ENCODE data around the gene URB1. TPM values are rescaled to one million over a fixed set of nuclear protein-coding genes. Genes with fewer than 3 reads are reported as not detected.

Gene URB1
- total and polyA plus RNA-seq, 2 experiments from 2014 or later, result 7.7 to 44.1 TPM

DNA sequence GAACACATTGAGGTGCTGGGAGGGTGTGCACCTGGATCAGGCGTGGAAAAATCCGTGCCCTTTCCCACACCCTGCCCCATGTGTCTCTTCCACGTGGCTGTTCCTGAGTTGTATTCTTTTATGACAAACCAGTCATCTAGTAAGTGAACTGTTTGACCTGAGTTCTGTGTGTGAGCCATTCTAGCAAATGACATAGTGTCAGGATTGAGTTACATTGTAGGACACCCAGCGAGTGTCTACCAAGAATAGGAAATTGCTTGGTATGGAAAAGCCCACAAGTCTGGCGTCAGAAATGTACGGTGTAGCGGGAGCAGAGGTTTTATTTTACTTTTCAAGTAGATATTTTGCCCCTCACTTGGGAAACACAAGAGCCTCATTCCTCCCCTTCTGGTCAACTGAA, 95.4 kb downstream of the URB1 start:
- Histone ChIP-seq H3K4me2 (no peak overlapping the region), H3K9me2 (ENCODE audit: insufficient read depth) (0 out of 2 replicates have a peak, but pooled peaks cover 2% of the 10 kb centered on the region), H2AFZ (no peak overlapping the region), H3K4me1 (ENCODE audit: insufficient read depth) (no peaks in the 10 kb centered on the region), H4K20me1 (replicated peaks; ENCODE audit: insufficient read depth) (no peaks in the 10 kb centered on the region; the same call in 1 of the 2 replicates), H3K36me3 (ENCODE audit: insufficient read depth) (no peaks in the 10 kb centered on the region), H3K27ac (ENCODE audit: low read depth) (no peak overlapping the region), H3K27me3 (ENCODE audit: insufficient read depth) (no peaks in the 10 kb centered on the region), H3F3A (replicated peaks; ENCODE audit: low read depth) (no peaks in the 10 kb centered on the region), H3K4me3 (no peak overlapping the region), H3K79me2 (replicated peaks; ENCODE audit: insufficient read depth) (no peaks in the 10 kb centered on the region)
- Mint-ChIP-seq H3K9me3 (no peaks in the 10 kb centered on the region), H3K4me3 (no peak overlapping the region), H3K27ac (no peak overlapping the region), H3K4me1 (no peaks in the 10 kb centered on the region), H3K27me3 (ENCODE audit: insufficient read depth, low read depth, poor library complexity) (no peaks in the 10 kb centered on the region), H3K36me3 (ENCODE audit: low read depth) (peaks cover 12% of the 10 kb centered on the region)
- no peak for DNase-seq (ENCODE audit: low spot score)
- ATAC-seq, result no peak
- TF ChIP-seq, protein P1, sequence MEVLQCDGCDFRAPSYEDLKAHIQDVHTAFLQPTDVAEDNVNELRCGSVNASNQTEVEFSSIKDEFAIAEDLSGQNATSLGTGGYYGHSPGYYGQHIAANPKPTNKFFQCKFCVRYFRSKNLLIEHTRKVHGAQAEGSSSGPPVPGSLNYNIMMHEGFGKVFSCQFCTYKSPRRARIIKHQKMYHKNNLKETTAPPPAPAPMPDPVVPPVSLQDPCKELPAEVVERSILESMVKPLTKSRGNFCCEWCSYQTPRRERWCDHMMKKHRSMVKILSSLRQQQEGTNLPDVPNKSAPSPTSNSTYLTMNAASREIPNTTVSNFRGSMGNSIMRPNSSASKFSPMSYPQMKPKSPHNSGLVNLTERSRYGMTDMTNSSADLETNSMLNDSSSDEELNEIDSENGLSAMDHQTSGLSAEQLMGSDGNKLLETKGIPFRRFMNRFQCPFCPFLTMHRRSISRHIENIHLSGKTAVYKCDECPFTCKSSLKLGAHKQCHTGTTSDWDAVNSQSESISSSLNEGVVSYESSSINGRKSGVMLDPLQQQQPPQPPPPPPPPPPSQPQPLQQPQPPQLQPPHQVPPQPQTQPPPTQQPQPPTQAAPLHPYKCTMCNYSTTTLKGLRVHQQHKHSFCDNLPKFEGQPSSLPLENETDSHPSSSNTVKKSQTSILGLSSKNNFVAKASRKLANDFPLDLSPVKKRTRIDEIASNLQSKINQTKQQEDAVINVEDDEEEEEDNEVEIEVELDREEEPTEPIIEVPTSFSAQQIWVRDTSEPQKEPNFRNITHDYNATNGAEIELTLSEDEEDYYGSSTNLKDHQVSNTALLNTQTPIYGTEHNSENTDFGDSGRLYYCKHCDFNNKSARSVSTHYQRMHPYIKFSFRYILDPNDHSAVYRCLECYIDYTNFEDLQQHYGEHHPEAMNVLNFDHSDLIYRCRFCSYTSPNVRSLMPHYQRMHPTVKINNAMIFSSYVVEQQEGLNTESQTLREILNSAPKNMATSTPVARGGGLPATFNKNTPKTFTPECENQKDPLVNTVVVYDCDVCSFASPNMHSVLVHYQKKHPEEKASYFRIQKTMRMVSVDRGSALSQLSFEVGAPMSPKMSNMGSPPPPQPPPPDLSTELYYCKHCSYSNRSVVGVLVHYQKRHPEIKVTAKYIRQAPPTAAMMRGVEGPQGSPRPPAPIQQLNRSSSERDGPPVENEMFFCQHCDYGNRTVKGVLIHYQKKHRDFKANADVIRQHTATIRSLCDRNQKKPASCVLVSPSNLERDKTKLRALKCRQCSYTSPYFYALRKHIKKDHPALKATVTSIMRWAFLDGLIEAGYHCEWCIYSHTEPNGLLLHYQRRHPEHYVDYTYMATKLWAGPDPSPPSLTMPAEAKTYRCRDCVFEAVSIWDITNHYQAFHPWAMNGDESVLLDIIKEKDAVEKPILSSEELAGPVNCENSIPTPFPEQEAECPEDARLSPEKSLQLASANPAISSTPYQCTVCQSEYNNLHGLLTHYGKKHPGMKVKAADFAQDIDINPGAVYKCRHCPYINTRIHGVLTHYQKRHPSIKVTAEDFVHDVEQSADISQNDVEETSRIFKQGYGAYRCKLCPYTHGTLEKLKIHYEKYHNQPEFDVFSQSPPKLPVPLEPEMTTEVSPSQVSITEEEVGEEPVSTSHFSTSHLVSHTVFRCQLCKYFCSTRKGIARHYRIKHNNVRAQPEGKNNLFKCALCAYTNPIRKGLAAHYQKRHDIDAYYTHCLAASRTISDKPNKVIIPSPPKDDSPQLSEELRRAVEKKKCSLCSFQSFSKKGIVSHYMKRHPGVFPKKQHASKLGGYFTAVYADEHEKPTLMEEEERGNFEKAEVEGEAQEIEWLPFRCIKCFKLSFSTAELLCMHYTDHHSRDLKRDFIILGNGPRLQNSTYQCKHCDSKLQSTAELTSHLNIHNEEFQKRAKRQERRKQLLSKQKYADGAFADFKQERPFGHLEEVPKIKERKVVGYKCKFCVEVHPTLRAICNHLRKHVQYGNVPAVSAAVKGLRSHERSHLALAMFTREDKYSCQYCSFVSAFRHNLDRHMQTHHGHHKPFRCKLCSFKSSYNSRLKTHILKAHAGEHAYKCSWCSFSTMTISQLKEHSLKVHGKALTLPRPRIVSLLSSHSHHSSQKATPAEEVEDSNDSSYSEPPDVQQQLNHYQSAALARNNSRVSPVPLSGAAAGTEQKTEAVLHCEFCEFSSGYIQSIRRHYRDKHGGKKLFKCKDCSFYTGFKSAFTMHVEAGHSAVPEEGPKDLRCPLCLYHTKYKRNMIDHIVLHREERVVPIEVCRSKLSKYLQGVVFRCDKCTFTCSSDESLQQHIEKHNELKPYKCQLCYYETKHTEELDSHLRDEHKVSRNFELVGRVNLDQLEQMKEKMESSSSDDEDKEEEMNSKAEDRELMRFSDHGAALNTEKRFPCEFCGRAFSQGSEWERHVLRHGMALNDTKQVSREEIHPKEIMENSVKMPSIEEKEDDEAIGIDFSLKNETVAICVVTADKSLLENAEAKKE (CRISPR knock-in tag; IDR thresholded peaks at IDR 0.05), result no peak
- no peak for TF ChIP-seq ZNF114 (CRISPR knock-in tag; IDR thresholded peaks at IDR 0.05)
- no peak for TF ChIP-seq POLR2AphosphoS5 (IDR thresholded peaks at IDR 0.05; ENCODE audit: low read depth)
- TF ChIP-seq EZH2phosphoT487 (IDR thresholded peaks at IDR 0.05; ENCODE audit: unreplicated experiment), result no peak
- TF ChIP-seq ZNF331 (CRISPR knock-in tag; IDR thresholded peaks at IDR 0.05; ENCODE audit: low read depth), result no peak
- TF ChIP-seq, protein P2, sequence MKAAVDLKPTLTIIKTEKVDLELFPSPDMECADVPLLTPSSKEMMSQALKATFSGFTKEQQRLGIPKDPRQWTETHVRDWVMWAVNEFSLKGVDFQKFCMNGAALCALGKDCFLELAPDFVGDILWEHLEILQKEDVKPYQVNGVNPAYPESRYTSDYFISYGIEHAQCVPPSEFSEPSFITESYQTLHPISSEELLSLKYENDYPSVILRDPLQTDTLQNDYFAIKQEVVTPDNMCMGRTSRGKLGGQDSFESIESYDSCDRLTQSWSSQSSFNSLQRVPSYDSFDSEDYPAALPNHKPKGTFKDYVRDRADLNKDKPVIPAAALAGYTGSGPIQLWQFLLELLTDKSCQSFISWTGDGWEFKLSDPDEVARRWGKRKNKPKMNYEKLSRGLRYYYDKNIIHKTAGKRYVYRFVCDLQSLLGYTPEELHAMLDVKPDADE (IDR thresholded peaks at IDR 0.05), result no peak
